Measurements from ENCODE around the gene SEPTIN7.

Gene SEPTIN7

GRCh38 chr7:35785250-35785649, 15.6 kb upstream of the SEPTIN7 start:
- no peak overlapping the region for H3K4me3 ChIP-seq (ENCODE audit: insufficient read depth, low read length, poor library complexity, severe bottlenecking)
- no peaks in the 10 kb centered on the region for H3K79me2 ChIP-seq (ENCODE audit: insufficient read depth, low read length)
- no peaks in the 10 kb centered on the region for H4K20me1 ChIP-seq (ENCODE audit: low read depth, low read length)
- H3K9me3 ChIP-seq (ENCODE audit: insufficient read depth, low read length): no peaks in the 10 kb centered on the region
- H3F3A ChIP-seq (ENCODE audit: insufficient read depth): no peaks in the 10 kb centered on the region
- no peak overlapping the region for H3K9ac ChIP-seq (ENCODE audit: low read length)
- no peak overlapping the region for H3K27ac ChIP-seq (ENCODE audit: low read depth, low read length)
- no peak overlapping the region for H2AFZ ChIP-seq (ENCODE audit: low read depth, low read length, severe bottlenecking)
- TF ChIP-seq EZH2phosphoT487 (conservative IDR thresholded peaks at IDR 0.05; ENCODE audit: low read length) (no peak), CTCF (IDR thresholded peaks at IDR 0.05; ENCODE audit: insufficient read depth, low read length, poor library complexity, severe bottlenecking) (no peak)
- H3K4me2 ChIP-seq (ENCODE audit: low read depth, low read length, poor library complexity, severe bottlenecking): no peak overlapping the region
- no peaks in the 10 kb centered on the region for H3K36me3 ChIP-seq (ENCODE audit: low read length)
- no peaks in the 10 kb centered on the region for H3K27me3 ChIP-seq (ENCODE audit: low read length)
- no peaks in the 10 kb centered on the region for H3K9me2 ChIP-seq (replicated peaks; ENCODE audit: insufficient read depth, low read length)

GRCh38 chr7:35787925-35788324, 12.9 kb upstream of the SEPTIN7 start:
- Histone ChIP-seq H2AFZ (ENCODE audit: low read depth, low read length, severe bottlenecking) (no peak overlapping the region), H3F3A (ENCODE audit: insufficient read depth) (no peaks in the 10 kb centered on the region)

GRCh38 chr7:35792472-35792871, 8.4 kb upstream of the SEPTIN7 start:
- Histone ChIP-seq H3K27me3 (ENCODE audit: low read length) (no peaks in the 10 kb centered on the region), H3K36me3 (ENCODE audit: low read length) (no peaks in the 10 kb centered on the region), H3K4me3 (ENCODE audit: insufficient read depth, low read length, poor library complexity, severe bottlenecking) (no peak overlapping the region), H3F3A (ENCODE audit: insufficient read depth) (no peaks in the 10 kb centered on the region), H4K20me1 (ENCODE audit: low read depth, low read length) (no peaks in the 10 kb centered on the region), H2AFZ (ENCODE audit: low read depth, low read length, severe bottlenecking) (no peak overlapping the region), H3K9ac (ENCODE audit: low read length) (no peak overlapping the region), H3K4me2 (ENCODE audit: low read depth, low read length, poor library complexity, severe bottlenecking) (no peak overlapping the region), H3K9me3 (ENCODE audit: insufficient read depth, low read length) (no peaks in the 10 kb centered on the region), H3K9me2 (replicated peaks; ENCODE audit: insufficient read depth, low read length) (no peaks in the 10 kb centered on the region), H3K79me2 (ENCODE audit: insufficient read depth, low read length) (no peaks in the 10 kb centered on the region), H3K27ac (ENCODE audit: low read depth, low read length) (no peak overlapping the region)
- TF ChIP-seq CTCF (IDR thresholded peaks at IDR 0.05; ENCODE audit: insufficient read depth, low read length, poor library complexity, severe bottlenecking) (no peak), EZH2phosphoT487 (conservative IDR thresholded peaks at IDR 0.05; ENCODE audit: low read length) (no peak)

More at GRCh38 chr7:35787925-35788324, 12.9 kb upstream of the SEPTIN7 start:
- no peak for TF ChIP-seq EZH2phosphoT487 (conservative IDR thresholded peaks at IDR 0.05; ENCODE audit: low read length)
- TF ChIP-seq CTCF (IDR thresholded peaks at IDR 0.05; ENCODE audit: insufficient read depth, low read length, poor library complexity, severe bottlenecking): no peak
- no peaks in the 10 kb centered on the region for H3K27me3 ChIP-seq (ENCODE audit: low read length)
- H3K36me3 ChIP-seq (ENCODE audit: low read length): no peaks in the 10 kb centered on the region
- H3K27ac ChIP-seq (ENCODE audit: low read depth, low read length): no peak overlapping the region
- no peaks in the 10 kb centered on the region for H3K9me2 ChIP-seq (replicated peaks; ENCODE audit: insufficient read depth, low read length)
- no peak overlapping the region for H3K4me3 ChIP-seq (ENCODE audit: insufficient read depth, low read length, poor library complexity, severe bottlenecking)
- no peak overlapping the region for H3K9ac ChIP-seq (ENCODE audit: low read length)
- no peaks in the 10 kb centered on the region for H4K20me1 ChIP-seq (ENCODE audit: low read depth, low read length)
- H3K4me2 ChIP-seq (ENCODE audit: low read depth, low read length, poor library complexity, severe bottlenecking): no peak overlapping the region
- no peaks in the 10 kb centered on the region for H3K9me3 ChIP-seq (ENCODE audit: insufficient read depth, low read length)
- H3K79me2 ChIP-seq (ENCODE audit: insufficient read depth, low read length): no peaks in the 10 kb centered on the region

All from SU-DHL-6 (cell line).